Measurements from ENCODE around the gene LUZP2.
"Not testable (repeated sequence)": the region's sequence is repeated elsewhere in the genome, so short reads cannot be mapped to it uniquely, and the experiment has no call there.

Gene LUZP2

GRCh38 chr11:24932110-24933000, 435.5 kb downstream of the LUZP2 start:
- FAIRE-seq = no peak

DNA sequence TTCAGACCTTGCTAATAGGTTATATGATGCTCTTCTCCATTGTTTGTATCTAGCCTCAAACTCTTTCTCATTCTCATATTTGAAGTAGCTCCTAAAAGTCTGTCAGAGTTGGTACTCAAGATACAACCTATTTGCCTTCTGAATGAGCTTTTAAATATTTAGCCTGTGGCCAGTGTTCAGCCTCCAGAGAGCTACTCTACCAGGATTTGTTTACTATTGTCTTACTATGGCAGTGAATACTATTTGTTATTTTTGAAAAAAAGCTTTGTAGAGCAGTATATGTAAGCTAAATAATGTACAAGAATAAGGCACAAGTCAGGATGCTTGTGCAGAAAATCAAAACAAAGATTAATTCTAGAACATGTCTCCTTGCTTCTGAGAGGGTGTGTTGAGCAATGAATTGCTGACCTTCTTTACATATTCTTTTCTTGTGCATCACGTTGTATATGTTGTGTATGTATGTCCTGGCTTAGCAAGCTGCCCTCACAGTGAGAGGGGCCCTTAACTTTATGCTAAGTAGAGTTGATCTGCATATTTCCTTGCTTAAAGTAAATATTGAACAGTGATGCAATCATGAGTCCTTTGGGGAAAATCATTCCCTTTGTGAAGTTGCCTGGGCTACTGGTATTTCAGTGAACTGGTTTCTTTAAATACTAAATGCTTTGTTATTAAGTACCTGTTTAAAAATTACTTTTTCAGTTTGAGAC, 438.0 kb downstream of the LUZP2 start:
- no peak for FAIRE-seq

GRCh38 chr11:24944891-24945290, 448.0 kb downstream of the LUZP2 start:
- FAIRE-seq = no peak

GRCh38 chr11:24949406-24949805, 452.6 kb downstream of the LUZP2 start:
- no peak for FAIRE-seq

DNA sequence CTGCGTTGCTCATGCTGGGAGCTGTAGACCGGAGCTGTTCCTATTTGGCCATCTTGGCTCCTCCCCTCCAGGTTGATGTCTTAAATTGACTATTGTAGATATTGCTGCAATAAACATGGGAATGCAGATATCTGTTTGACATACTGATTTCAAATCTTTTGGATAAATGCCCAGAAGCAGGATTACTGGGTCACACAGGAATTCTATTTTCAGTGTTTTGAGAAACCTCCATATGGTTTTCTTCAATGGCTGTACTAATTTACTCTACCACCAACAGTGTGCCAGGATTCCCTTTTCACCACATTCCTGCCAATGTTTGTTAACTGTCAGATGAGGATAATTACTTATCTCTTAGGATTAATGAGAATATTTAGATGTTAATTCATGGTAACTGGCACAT, 467.0 kb downstream of the LUZP2 start:
- FAIRE-seq = no peak

- no peak for FAIRE-seq
Observed at GRCh38 chr11:24965748-24966147, 468.9 kb downstream of the LUZP2 start.

DNA sequence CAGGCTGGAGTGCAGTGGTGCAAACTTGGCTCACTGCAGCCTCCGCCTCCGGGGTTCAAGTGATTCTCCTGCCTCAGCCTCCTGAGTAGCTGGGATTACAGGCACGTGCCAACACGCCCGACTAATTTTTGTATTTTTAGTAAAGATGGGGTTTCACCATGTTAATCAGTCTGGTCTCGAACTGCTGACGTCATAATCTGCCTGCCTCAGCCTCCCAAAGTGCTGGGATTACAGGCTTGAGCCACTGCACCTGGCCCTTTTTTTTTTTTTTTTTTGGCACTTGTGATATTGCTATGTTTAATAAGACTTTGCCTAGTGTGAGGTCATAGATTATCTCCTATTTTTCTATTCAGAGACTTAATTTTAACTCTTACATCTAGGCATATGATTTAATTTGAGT, 497.1 kb downstream of the LUZP2 start:
- FAIRE-seq = not testable (repeated sequence)

GRCh38 chr11:24999929-25000328, 503.1 kb downstream of the LUZP2 start:
- not testable (repeated sequence) for FAIRE-seq

- FAIRE-seq = no peak
Observed at GRCh38 chr11:25037431-25037830, 540.6 kb downstream of the LUZP2 start.

- FAIRE-seq = no peak
Observed at GRCh38 chr11:25038131-25038530, 541.3 kb downstream of the LUZP2 start.

- no peak for FAIRE-seq
Observed at GRCh38 chr11:25039165-25039564, 542.3 kb downstream of the LUZP2 start.

GRCh38 chr11:25048632-25049031, 551.8 kb downstream of the LUZP2 start:
- no peak for FAIRE-seq

DNA sequence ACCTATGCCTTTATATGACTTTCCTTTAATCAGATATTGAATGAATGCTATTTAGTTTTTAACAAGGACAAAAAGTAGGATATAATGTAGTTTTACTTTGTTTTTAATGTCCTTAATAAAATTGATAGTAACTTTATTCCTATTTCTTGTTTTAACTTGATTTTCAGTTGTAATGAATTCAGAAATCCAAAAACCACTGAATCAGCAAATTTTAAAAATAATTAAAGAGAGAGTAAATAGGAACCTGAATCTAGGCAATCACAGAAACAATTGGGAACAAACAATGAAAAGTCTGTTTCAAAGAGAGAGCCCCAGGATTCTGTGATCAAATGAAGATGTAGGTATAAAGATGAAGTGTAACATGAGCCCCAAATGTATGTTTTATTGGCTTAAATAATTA, 556.0 kb downstream of the LUZP2 start:
- FAIRE-seq = no peak

- FAIRE-seq = no peak
Observed at GRCh38 chr11:25057861-25058260, 561.0 kb downstream of the LUZP2 start.

DNA sequence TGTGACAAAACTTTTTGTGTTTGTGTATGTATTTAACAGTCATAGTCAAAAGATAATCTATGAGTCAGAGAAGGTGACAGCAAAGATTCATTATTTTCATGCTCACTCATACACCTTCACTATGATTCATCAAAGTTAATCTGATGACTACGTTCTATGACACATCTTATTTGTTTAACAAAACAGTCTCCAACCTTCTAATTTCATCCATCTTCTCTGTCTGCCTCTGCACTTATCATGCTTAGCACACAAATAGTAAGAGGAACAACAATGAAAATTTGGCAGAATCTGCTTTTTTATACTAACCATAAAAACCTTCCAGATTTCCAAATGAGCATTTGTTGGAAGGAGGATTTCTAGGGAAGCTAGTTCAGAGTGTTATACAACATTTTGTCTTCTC, 568.9 kb downstream of the LUZP2 start:
- no peak for FAIRE-seq

GRCh38 chr11:25066706-25067105, 569.9 kb downstream of the LUZP2 start:
- FAIRE-seq = no peak

GRCh38 chr11:25068451-25068850, 571.6 kb downstream of the LUZP2 start:
- no peak for FAIRE-seq

GRCh38 chr11:25094085-25094802, 597.4 kb downstream of the LUZP2 start:
- no peak for FAIRE-seq

DNA sequence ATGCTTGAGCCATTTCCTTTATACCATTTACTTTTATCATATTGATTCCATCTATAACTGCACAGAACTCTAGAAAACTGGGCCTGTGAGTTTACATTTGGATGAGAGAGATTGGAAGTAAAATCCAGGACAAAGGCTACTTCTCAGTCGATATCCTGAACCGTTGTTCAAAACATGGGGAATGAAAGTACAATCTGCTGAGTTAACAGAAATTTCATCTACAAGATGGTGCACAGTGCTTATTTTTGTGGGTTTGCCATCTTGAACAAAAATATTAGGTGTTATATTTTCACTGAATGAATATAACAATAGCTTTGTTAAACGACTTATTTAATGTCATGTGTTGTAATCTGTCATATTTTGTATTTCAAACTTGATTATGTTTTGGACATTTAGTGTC, 622.6 kb downstream of the LUZP2 start:
- no peak for FAIRE-seq
